Calu3 (cell line): ENCODE measurements around the gene KY. TPM values are rescaled to one million over a fixed set of nuclear protein-coding genes. Genes with fewer than 3 reads are reported as not detected.

Experiments
- BruUV-seq: library from RNA; stranded (reverse); fragments of 400-500 nt; replicated peaks from 2 replicates; lab custom pipeline; 2021; lab: Mats Ljungman, UMichigan
- CTCF ChIA-PET: fragments of 300-600 bp; sonication (Branson Sonifier 250); formaldehyde crosslinking; loops from one replicate; lab custom pipeline; 2022; ENCODE audit warnings: antibody characterized with exemption; lab: Charles Lee
- DNase-seq: peaks from one replicate; pipeline ENCODE4 v3.0.0; 2022
- H3K27ac Mint-ChIP-seq: one replicate; pipeline ENCODE4 v1.8.0; 2022; ENCODE audit warnings: mixed read lengths; ENCODE audit not compliant: unreplicated experiment
- H3K27me3 Mint-ChIP-seq: one replicate; pipeline ENCODE4 v1.8.0; 2022; ENCODE audit warnings: mixed read lengths; ENCODE audit not compliant: unreplicated experiment
- H3K36me3 Mint-ChIP-seq: one replicate; pipeline ENCODE4 v1.8.0; 2022; ENCODE audit warnings: mild to moderate bottlenecking, moderate library complexity, mixed read lengths; ENCODE audit not compliant: insufficient read depth, unreplicated experiment
- H3K4me1 Mint-ChIP-seq: one replicate; pipeline ENCODE4 v1.8.0; 2022; ENCODE audit warnings: mild to moderate bottlenecking, low read depth, mixed read lengths; ENCODE audit not compliant: unreplicated experiment
- H3K4me3 Mint-ChIP-seq: one replicate; pipeline ENCODE4 v1.8.0; 2022; ENCODE audit warnings: mild to moderate bottlenecking, low read depth, moderate library complexity, mixed read lengths; ENCODE audit not compliant: unreplicated experiment
- H3K9me3 Mint-ChIP-seq: one replicate; pipeline ENCODE4 v1.8.0; 2022; ENCODE audit warnings: low read depth, mixed read lengths; ENCODE audit not compliant: unreplicated experiment
- CTCF ChIP-seq: fragments of 200-600 bp; IDR thresholded peaks from one replicate; pipeline ENCODE4 v1.8.0; 2022; ENCODE audit warnings: antibody characterized with exemption; ENCODE audit not compliant: unreplicated experiment
- intact Hi-C: fragments of 100-400 bp; cut with micrococcal nuclease; formaldehyde crosslinking; loops from one replicate; pipeline ENCODE4 v1.10.0; 2022; ENCODE audit not compliant: unreplicated experiment
- total RNA-seq: library from RNA; stranded (reverse); gene quantifications from 2 replicates; pipeline ENCODE4 v1.2.3, GENCODE V29; 2022

Gene KY
- total RNA-seq, 1 experiment from 2014 or later: not detected

- CTCF ChIA-PET: interaction anchor here (1.7 kb wide), 1 partner anchor 11 kb away, joined by 5 read pairs; no protein-coding TSS in a partner anchor
- no peak overlapping the region for H3K4me3 Mint-ChIP-seq
Measured at GRCh38 chr3:134625462-134625861, 25.4 kb downstream of the KY start.

DNA sequence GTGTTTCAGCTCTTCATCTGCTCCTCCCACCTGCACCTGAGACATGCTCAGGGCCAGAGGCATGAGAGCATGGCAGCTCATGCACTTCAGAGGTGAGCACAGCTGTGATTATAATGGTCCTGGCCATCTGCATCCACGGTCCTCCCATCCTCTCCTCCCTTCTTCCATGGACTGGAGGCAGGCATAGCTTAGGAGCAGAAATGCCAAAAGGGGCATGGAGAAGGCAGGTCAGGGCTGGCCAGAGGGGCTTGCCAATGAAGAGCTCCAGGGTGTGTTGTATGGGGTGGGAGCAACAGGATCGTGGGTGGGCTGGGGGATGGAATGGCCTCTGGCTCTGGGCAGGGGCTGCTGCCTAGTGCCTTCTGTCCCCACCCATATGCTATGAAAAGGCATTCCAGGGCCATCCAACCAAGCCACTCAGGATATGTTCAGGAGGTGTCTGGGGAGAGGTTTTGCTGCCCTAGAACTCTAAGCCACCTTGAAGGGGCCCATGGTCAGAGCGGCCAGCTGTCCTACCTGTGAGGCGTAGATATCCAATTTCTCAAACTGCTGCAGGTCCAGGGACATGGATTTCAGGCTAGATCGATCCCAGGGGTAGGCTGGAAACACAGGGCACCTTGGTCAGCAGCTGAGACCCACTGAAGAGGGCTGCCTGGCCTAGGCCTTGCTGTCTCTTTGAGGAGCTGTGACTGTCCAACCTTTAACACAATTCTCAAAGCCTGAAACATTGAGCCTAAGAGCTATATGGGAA, 26.1 kb downstream of the KY start:
- intact Hi-C loops: no loop called here
- H3K9me3 Mint-ChIP-seq: no peaks in the 10 kb centered on the region
- DNase-seq: no peak
- TF ChIP-seq CTCF: no peak
- H3K27me3 Mint-ChIP-seq: peaks cover 14% of the 10 kb centered on the region
- no peak overlapping the region for H3K27ac Mint-ChIP-seq
- H3K4me3 Mint-ChIP-seq: no peak overlapping the region
- CTCF ChIA-PET: interaction anchor here (0.6 to 1.7 kb wide), 3 partner anchors 10 to 14 kb away, joined by 3 to 5 read pairs (median 4); no protein-coding TSS in a partner anchor
- H3K4me1 Mint-ChIP-seq: peaks cover 9% of the 10 kb centered on the region
- no peaks in the 10 kb centered on the region for H3K36me3 Mint-ChIP-seq
- no TSS peak for BruUV-seq

More at GRCh38 chr3:134625462-134625861, 25.4 kb downstream of the KY start:
- Mint-ChIP-seq H3K27ac (no peak overlapping the region), H3K27me3 (peaks cover 14% of the 10 kb centered on the region), H3K9me3 (peaks cover under 1% of the 10 kb centered on the region), H3K36me3 (no peaks in the 10 kb centered on the region), H3K4me1 (peaks cover 9% of the 10 kb centered on the region)
- TF ChIP-seq CTCF: no peak
- DNase-seq: no peak
- intact Hi-C loops: no loop called here
- no TSS peak for BruUV-seq

DNA sequence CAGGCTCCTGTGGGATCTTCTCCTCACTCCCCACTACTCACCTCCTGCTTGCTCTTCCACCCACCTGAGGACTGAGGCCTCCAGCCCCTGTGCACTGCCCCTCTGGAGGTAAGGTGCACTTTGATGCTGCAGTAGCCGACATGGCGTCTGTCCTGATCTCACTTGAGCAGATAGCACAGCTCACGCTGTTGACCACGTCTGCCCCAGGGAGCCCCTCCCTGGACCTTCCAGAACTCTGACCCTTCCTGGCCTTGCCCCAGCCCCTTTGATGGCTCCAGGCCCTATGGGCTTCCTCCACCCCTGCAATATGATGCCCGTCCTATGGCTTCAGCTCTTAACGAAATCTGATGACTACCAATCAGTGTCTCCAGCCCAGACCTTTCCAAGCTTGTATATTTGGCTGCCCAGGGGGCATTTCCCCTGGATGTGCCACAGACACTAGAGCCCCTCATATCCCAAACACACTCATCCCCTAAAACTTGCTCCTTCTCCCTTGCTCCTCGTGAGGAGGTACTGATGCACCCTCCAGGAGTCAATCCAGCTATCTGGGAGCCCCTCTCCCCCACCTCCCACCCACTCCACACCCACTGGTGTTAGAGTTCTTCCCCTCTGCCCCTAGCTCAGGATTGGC, 27.1 kb downstream of the KY start:
- Mint-ChIP-seq H3K9me3 (no peaks in the 10 kb centered on the region), H3K36me3 (no peaks in the 10 kb centered on the region), H3K4me1 (peaks cover 9% of the 10 kb centered on the region), H3K27me3 (peaks cover 14% of the 10 kb centered on the region), H3K27ac (no peak overlapping the region), H3K4me3 (no peak overlapping the region)
- CTCF ChIA-PET: interaction anchor here (0.6 to 1.4 kb wide), 2 partner anchors 9 to 766 kb away, joined by 3 to 4 read pairs; no protein-coding TSS in a partner anchor
- TF ChIP-seq CTCF: no peak
- BruUV-seq: no TSS peak
- intact Hi-C loops: no loop called here
- DNase-seq: no peak

GRCh38 chr3:134622806-134623365, 27.9 kb downstream of the KY start:
- BruUV-seq: no TSS peak
- Mint-ChIP-seq H3K4me1 (peaks cover 6% of the 10 kb centered on the region), H3K9me3 (no peaks in the 10 kb centered on the region), H3K36me3 (no peaks in the 10 kb centered on the region), H3K27ac (no peak overlapping the region), H3K4me3 (no peak overlapping the region), H3K27me3 (peaks cover 17% of the 10 kb centered on the region)
- intact Hi-C loops: no loop called here
- no peak for DNase-seq
- CTCF ChIA-PET: interaction anchor here (0.6 to 1.4 kb wide), 2 partner anchors 8 to 27 kb away, joined by 4 read pairs; partner anchors contain the start of gene KY
- TF ChIP-seq CTCF: no peak
